Activated T-cell treated with anti-CD3 and anti-CD28 coated beads, Interleukin-2, amount 50 U/mL, for 4 hours (primary cell): ENCODE measurements around the gene RNU7-1. TPM values are rescaled to one million over a fixed set of nuclear protein-coding genes. Genes with fewer than 3 reads are reported as not detected.

Experiments
- ATAC-seq, 2 donors: fragments of 200-7000 bp; cut with Tn5 transposase; one replicate each; pipeline ENCODE4 v1.10.0; 2021
- DNase-seq: peaks from one replicate; pipeline ENCODE4 v3.0.0-alpha.2; 2020
- H3K27me3 Mint-ChIP-seq: one replicate; pipeline ENCODE4 v1.8.0; 2021; ENCODE audit warnings: low read depth, mixed read lengths
- H3K36me3 Mint-ChIP-seq: one replicate; pipeline ENCODE4 v1.8.0; 2022; ENCODE audit warnings: mixed read lengths; ENCODE audit not compliant: insufficient read depth
- H3K4me1 Mint-ChIP-seq: one replicate; pipeline ENCODE4 v1.8.0; 2021; ENCODE audit warnings: low read depth, mixed read lengths
- H3K4me3 Mint-ChIP-seq: one replicate; pipeline ENCODE4 v1.8.0; 2021; ENCODE audit warnings: mild to moderate bottlenecking, moderate library complexity, mixed read lengths
- H3K9me3 Mint-ChIP-seq: one replicate; pipeline ENCODE4 v1.8.0; 2021; ENCODE audit warnings: mixed read lengths
- total RNA-seq, 3 donors: library from RNA; stranded (reverse); gene quantifications; one replicate each; pipeline ENCODE4 v1.2.1, GENCODE V29; 2021

RNU7-1 gene
- total RNA-seq, 3 donors from 2014 or later = not detected

DNA sequence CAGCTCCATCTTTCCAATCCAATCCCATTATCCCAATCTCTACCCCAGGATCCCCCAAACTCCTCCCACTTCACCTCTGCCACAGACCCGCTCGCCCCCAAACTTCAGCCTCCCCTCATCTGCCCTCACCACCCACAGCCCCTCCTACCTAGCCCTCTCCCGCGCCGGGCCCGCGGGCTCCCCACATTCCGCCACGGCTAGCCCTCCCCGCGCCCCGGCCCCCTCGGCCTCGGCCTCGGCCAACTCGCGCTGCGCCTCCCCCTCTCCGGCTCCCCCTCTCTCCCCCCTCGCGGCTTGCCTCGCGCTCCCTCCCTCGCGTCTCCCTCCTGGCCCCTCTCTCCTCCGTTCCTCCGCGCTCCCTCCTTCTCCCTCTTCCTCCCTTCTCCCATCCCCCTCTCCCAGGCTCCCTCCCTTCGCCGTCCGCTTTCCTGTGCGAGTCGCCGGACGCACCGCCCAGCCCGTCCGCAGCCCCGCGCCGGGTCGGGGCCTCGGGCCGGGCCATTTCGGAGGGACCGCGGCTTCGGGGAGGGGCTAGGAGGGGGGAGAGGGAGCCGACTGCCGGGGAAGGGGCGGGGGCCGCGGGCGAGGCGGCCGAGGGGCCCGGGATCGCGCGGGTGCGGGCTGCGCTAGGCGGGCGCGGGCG is 16.1 kb upstream of the RNU7-1 start, which contains the start of gene ATN1:
ATN1 (plus strand) TSS at position 581 of the 643 bp plus-strand sequence. CDS start 6,043 bp downstream, outside the sequence.
- Mint-ChIP-seq H3K36me3 (peaks cover 4% of the 10 kb centered on the region), H3K4me3 (peak within 1 kb of the TSS; percentile 90), H3K9me3 (no peaks in the 10 kb centered on the region), H3K4me1 (peaks cover 57% of the 10 kb centered on the region), H3K27me3 (no peaks in the 10 kb centered on the region)
- peak; percentile 51 to 54 for ATAC-seq
- DNase-seq = peak; percentile 37

DNA sequence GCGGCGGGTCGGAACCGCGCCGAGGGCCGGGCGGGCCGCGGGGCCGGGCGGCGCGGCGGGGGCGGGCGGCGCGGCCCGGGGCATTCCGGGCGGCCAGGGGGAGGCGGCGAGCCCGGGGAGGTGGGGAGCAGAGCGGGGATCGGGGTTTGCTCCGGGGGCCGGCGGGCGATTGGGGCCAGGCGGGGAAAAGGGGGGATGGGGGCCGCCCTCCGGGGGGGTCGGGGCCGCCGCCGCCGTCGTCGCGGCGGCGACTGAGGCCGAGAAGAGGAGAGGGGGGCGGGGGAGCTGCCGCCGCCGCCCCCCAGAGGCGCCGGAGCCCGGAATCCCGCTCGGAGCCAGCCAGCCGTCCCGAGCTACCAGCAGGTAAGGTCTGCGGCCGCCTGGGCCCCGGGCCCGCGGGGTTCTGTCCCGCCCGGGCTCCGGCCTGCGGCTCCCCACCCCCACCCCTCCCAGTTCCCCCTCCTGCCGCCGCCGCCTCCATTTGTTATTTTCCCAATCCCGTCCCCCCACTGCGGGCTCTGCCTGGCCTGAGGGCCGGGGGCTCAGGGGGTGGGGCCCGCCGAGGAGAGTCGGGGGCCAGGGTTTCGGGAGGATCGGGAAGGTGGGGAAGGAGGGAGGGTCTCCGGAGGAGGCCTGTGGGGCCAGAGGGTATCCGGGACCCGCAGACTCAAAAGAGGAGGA is 15.5 kb upstream of the RNU7-1 start:
- Mint-ChIP-seq H3K36me3 (no peaks in the 10 kb centered on the region), H3K4me3 (peak overlapping the region; percentile 85), H3K9me3 (no peaks in the 10 kb centered on the region), H3K4me1 (peaks cover 63% of the 10 kb centered on the region), H3K27me3 (no peaks in the 10 kb centered on the region)
- ATAC-seq (peak; percentile 5 to 10), DNase-seq (no peak)

DNA sequence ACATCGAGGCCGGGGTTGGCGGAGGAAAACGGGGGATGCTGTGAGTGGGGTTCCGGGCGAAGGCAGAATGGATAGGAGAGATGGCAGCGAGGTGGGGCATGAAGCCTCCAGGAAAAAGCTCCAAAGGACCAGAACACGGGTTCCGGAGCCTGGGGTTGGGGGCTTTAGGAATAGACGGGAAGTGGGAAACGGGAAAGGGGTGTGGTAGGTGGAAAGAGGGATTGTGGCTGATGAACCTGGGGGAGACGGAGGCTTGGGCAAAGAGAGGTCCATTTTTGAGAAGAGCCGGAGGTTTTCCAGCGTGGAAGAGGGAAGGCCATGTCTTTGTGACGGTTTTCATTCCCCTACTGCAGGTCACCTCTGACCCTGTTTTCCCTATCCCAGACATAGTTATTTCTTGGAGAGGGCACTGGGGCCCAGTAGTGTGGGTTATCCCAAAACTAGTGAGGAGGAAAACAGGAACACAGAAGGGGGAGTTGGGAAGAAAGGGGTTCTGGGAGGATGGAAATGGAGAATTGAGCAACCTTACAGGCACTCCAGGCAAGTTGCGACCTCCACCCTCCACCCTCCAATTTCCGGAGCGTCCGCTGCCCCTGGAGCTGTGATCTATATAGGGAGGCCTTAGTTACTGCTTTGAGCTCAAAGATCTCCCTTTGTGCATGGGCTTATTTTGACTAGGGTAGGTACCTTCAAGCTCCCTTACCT is 14.8 kb upstream of the RNU7-1 start:
- H3K4me1 Mint-ChIP-seq = peaks cover 64% of the 10 kb centered on the region
- peak overlapping the region; percentile 85 for H3K4me3 Mint-ChIP-seq
- H3K36me3 Mint-ChIP-seq = peaks cover 5% of the 10 kb centered on the region
- no peak for ATAC-seq
- no peak for DNase-seq
- no peaks in the 10 kb centered on the region for H3K9me3 Mint-ChIP-seq
- H3K27me3 Mint-ChIP-seq = no peaks in the 10 kb centered on the region

GRCh38 chr12:6929466-6930452 is 13.9 kb upstream of the RNU7-1 start:
- Mint-ChIP-seq H3K27me3 (no peaks in the 10 kb centered on the region), H3K9me3 (no peaks in the 10 kb centered on the region), H3K36me3 (peaks cover 11% of the 10 kb centered on the region), H3K4me1 (peaks cover 58% of the 10 kb centered on the region), H3K4me3 (peak overlapping the region; percentile 85)
- DNase-seq (no peak), ATAC-seq (no peak)

DNA sequence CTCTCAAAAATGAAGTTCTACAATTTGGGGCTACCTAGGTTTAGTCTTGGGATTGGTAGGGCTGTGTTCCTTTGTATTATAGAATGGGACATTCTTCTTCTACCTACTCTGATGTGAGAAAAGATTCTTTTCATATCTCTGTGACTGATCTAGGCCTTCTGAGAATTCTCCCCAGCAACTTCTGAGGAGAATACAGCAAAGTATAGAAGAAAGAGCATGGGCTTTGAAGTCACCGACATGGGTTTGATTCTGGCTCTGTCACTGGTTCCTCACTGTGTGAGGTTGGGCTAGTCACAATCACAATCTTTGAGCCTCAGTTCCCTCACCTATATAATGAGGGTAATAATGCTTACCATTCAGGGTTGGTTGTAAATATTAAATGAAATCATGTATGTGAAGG is 10.8 kb upstream of the RNU7-1 start:
- ATAC-seq (no peak), DNase-seq (no peak)
- peaks cover 21% of the 10 kb centered on the region for H3K36me3 Mint-ChIP-seq
- peaks cover 63% of the 10 kb centered on the region for H3K4me1 Mint-ChIP-seq
- no peaks in the 10 kb centered on the region for H3K27me3 Mint-ChIP-seq
- H3K4me3 Mint-ChIP-seq = no peak overlapping the region
- no peaks in the 10 kb centered on the region for H3K9me3 Mint-ChIP-seq

DNA sequence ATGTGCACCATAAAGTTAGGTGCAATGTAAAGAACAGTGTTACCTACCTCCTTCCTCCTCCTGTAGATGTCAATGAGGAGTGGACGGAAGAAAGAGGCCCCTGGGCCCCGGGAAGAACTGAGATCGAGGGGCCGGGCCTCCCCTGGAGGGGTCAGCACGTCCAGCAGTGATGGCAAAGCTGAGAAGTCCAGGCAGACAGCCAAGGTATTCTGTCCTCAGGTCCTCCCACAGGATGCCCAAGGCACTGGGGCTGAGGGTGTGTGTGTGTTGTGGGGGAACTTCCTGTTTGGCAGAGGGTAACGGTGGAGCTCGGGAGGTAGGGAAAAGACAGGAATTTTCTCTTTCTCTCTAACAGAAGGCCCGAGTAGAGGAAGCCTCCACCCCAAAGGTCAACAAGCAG is 9.5 kb upstream of the RNU7-1 start:
- Mint-ChIP-seq H3K4me3 (no peak overlapping the region), H3K9me3 (no peaks in the 10 kb centered on the region)

GRCh38 chr12:6935371-6936193 is 8.0 kb upstream of the RNU7-1 start:
- Mint-ChIP-seq H3K4me1 (peaks cover 56% of the 10 kb centered on the region), H3K9me3 (no peaks in the 10 kb centered on the region), H3K36me3 (peaks cover 25% of the 10 kb centered on the region), H3K27me3 (no peaks in the 10 kb centered on the region), H3K4me3 (peak overlapping the region; percentile 87)
- ATAC-seq (no peak), DNase-seq (no peak)

More for the DNA sequence above, 9.5 kb upstream of the RNU7-1 start:
- H3K4me1 Mint-ChIP-seq = peaks cover 61% of the 10 kb centered on the region
- H3K27me3 Mint-ChIP-seq = no peaks in the 10 kb centered on the region
- peaks cover 23% of the 10 kb centered on the region for H3K36me3 Mint-ChIP-seq
- ATAC-seq (no peak), DNase-seq (no peak)

DNA sequence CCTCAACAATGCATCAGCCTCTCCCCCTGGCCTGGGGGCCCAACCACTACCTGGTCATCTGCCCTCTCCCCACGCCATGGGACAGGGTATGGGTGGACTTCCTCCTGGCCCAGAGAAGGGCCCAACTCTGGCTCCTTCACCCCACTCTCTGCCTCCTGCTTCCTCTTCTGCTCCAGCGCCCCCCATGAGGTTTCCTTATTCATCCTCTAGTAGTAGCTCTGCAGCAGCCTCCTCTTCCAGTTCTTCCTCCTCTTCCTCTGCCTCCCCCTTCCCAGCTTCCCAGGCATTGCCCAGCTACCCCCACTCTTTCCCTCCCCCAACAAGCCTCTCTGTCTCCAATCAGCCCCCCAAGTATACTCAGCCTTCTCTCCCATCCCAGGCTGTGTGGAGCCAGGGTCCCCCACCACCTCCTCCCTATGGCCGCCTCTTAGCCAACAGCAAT is 7.4 kb upstream of the RNU7-1 start:
- Mint-ChIP-seq H3K4me1 (peaks cover 51% of the 10 kb centered on the region), H3K36me3 (peaks cover 25% of the 10 kb centered on the region), H3K27me3 (no peaks in the 10 kb centered on the region), H3K9me3 (no peaks in the 10 kb centered on the region), H3K4me3 (peak overlapping the region; percentile 87)
- DNase-seq = no peak
- ATAC-seq = no peak

- peaks cover 51% of the 10 kb centered on the region for H3K4me1 Mint-ChIP-seq
- peaks cover 25% of the 10 kb centered on the region for H3K36me3 Mint-ChIP-seq
Measured at GRCh38 chr12:6936636-6937480, 6.8 kb upstream of the RNU7-1 start.

DNA sequence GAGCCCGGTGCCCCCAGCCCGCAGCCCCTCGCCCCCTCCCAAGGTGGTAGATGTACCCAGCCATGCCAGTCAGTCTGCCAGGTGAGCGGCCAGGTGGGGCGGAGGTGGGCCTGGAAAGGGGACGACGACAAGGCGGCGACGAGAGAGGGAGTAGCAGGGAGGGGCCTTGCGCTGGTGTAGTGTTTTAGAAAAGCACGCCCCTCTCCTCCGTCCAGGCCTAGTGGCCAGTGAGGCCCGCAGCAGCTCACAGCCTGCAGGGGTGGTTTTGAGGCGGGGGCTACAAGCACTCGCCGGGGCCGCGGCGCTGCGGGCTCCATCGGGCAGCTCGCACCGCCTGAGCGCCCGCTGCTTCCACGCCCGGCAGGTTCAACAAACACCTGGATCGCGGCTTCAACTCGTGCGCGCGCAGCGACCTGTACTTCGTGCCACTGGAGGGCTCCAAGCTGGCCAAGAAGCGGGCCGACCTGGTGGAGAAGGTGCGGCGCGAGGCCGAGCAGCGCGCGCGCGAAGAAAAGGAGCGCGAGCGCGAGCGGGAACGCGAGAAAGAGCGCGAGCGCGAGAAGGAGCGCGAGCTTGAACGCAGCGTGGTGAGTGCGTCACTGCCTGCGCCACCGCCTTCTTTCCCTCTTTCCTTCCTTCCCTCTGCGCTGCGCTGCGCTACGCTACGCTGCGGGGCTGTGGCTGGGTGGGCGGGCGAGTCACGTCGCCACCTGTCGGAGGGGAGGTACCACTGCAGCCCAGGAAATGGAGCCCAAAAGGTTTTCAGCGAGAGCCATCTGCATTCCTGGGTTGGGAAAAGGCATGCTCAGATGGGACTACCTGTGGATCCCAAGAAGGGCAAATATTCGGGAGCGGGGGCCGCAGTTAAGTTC is 5.9 kb upstream of the RNU7-1 start:
- DNase-seq (peak; percentile 91), ATAC-seq (peak; percentile 92)
- no peaks in the 10 kb centered on the region for H3K9me3 Mint-ChIP-seq
- peaks cover 25% of the 10 kb centered on the region for H3K36me3 Mint-ChIP-seq
- peak overlapping the region; percentile 87 for H3K4me3 Mint-ChIP-seq
- H3K4me1 Mint-ChIP-seq = peaks cover 49% of the 10 kb centered on the region
- no peaks in the 10 kb centered on the region for H3K27me3 Mint-ChIP-seq

More at GRCh38 chr12:6936636-6937480, 6.8 kb upstream of the RNU7-1 start:
- DNase-seq = peak; percentile 69
- peak; percentile 37 for ATAC-seq
- no peaks in the 10 kb centered on the region for H3K27me3 Mint-ChIP-seq
- no peaks in the 10 kb centered on the region for H3K9me3 Mint-ChIP-seq
- peak overlapping the region; percentile 87 for H3K4me3 Mint-ChIP-seq

DNA sequence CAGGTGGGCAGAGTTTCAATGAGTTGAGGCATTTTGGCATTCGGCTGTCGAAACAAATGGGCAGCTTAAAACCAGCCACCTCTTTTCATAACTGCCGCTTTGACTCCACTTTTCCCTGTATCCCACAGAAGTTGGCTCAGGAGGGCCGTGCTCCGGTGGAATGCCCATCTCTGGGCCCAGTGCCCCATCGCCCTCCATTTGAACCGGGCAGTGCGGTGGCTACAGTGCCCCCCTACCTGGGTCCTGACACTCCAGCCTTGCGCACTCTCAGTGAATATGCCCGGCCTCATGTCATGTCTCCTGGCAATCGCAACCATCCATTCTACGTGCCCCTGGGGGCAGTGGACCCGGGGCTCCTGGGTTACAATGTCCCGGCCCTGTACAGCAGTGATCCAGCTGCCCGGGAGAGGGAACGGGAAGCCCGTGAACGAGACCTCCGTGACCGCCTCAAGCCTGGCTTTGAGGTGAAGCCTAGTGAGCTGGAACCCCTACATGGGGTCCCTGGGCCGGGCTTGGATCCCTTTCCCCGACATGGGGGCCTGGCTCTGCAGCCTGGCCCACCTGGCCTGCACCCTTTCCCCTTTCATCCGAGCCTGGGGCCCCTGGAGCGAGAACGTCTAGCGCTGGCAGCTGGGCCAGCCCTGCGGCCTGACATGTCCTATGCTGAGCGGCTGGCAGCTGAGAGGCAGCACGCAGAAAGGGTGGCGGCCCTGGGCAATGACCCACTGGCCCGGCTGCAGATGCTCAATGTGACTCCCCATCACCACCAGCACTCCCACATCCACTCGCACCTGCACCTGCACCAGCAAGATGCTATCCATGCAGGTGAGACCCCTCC is 5.0 kb upstream of the RNU7-1 start:
- peaks cover 23% of the 10 kb centered on the region for H3K36me3 Mint-ChIP-seq
- DNase-seq (no peak), ATAC-seq (no peak)
- peak overlapping the region; percentile 87 for H3K4me3 Mint-ChIP-seq
- no peaks in the 10 kb centered on the region for H3K27me3 Mint-ChIP-seq
- peaks cover 52% of the 10 kb centered on the region for H3K4me1 Mint-ChIP-seq
- H3K9me3 Mint-ChIP-seq = no peaks in the 10 kb centered on the region
